GM19395 (cell line): ENCODE measurements around the gene DSC3.

ENCODE experiments used
- ATAC-seq: cut with Tn5 transposase; IDR thresholded peaks from one replicate; pipeline ENCODE4 v1.9.1; 2021; ENCODE audit warnings: mild to moderate bottlenecking, moderate library complexity; ENCODE audit not compliant: unreplicated experiment

Gene DSC3

GRCh38 chr18:31042406-31043181, at the start of gene DSC3:
Gene DSC3, minus strand, starts transcription at chr18:31042742. Its CDS starts 82 bp downstream, at chr18:31042660.
- no peak for ATAC-seq

GRCh38 chr18:31091350-31091749, 48.8 kb upstream of the DSC3 start:
- ATAC-seq: no peak

- no peak for ATAC-seq
Observed at GRCh38 chr18:31088532-31088931, 46.0 kb upstream of the DSC3 start.

GRCh38 chr18:31079973-31080372, 37.4 kb upstream of the DSC3 start:
- ATAC-seq: no peak

GRCh38 chr18:31077878-31078277, 35.3 kb upstream of the DSC3 start:
- ATAC-seq: no peak

GRCh38 chr18:31072175-31072574, 29.6 kb upstream of the DSC3 start:
- ATAC-seq: no peak

- no peak for ATAC-seq
Observed at GRCh38 chr18:31070206-31070605, 27.7 kb upstream of the DSC3 start.

- no peak for ATAC-seq
Observed at GRCh38 chr18:31066266-31066665, 23.7 kb upstream of the DSC3 start.

- ATAC-seq: no peak
Observed at GRCh38 chr18:31065036-31065773, 22.7 kb upstream of the DSC3 start.

GRCh38 chr18:31064130-31064529, 21.6 kb upstream of the DSC3 start:
- ATAC-seq: peak; percentile 83

GRCh38 chr18:31061945-31062344, 19.4 kb upstream of the DSC3 start:
- ATAC-seq: no peak

GRCh38 chr18:31058897-31059296, 16.4 kb upstream of the DSC3 start:
- ATAC-seq: no peak

GRCh38 chr18:31057917-31058316, 15.4 kb upstream of the DSC3 start:
- no peak for ATAC-seq

- ATAC-seq: no peak
Observed at GRCh38 chr18:31057051-31057450, 14.5 kb upstream of the DSC3 start.

- ATAC-seq: no peak
Observed at GRCh38 chr18:31056296-31056695, 13.8 kb upstream of the DSC3 start.

GRCh38 chr18:31050635-31051034, 8.1 kb upstream of the DSC3 start:
- no peak for ATAC-seq

GRCh38 chr18:31049189-31049588, 6.6 kb upstream of the DSC3 start:
- ATAC-seq: no peak

- no peak for ATAC-seq
Observed at GRCh38 chr18:31048216-31048615, 5.7 kb upstream of the DSC3 start.

GRCh38 chr18:31046916-31047315, 4.4 kb upstream of the DSC3 start:
- ATAC-seq: no peak

GRCh38 chr18:31045599-31045998, 3.1 kb upstream of the DSC3 start:
- ATAC-seq: no peak

- no peak for ATAC-seq
Observed at GRCh38 chr18:31044926-31045325, 2.4 kb upstream of the DSC3 start.

GRCh38 chr18:31043709-31044108, 1.2 kb upstream of the DSC3 start:
- ATAC-seq: no peak
